HCT116 (cell line): ENCODE data around the gene RYR2.

ENCODE experiments used
- CTCF ChIP-seq, 3 experiments: fragments of 200-600 bp in 1 of 3; sonication (generic) in 1 of 3; IDR thresholded peaks in 2 of 3; conservative IDR thresholded peaks in 1 of 3; 2 replicates each; pipeline ENCODE4 v1.5.1; 2012 to 2017; ENCODE audit warnings: low read depth in 2 of 3, low read length in 2 of 3, antibody characterized with exemption in 1 of 3, borderline replicate concordance in 1 of 3, control low read depth in 1 of 3, mild to moderate bottlenecking in 1 of 3, mixed read lengths in 1 of 3, mixed run types in 1 of 3, moderate library complexity in 1 of 3; ENCODE audit not compliant: insufficient read depth in 1 of 3
- EZH2 ChIP-seq: fragments of 200-600 bp; sonication (generic); IDR thresholded peaks from 2 replicates; pipeline ENCODE4 v1.6.1; 2017; ENCODE audit warnings: antibody characterized with exemption, mixed run types
- POLR2A ChIP-seq: IDR thresholded peaks from 2 replicates; pipeline ENCODE4 v1.7.0; 2011; ENCODE audit warnings: borderline replicate concordance; ENCODE audit not compliant: insufficient read depth, insufficient read length; ENCODE audit errors: extremely low read depth
- POLR2AphosphoS5 ChIP-seq: IDR thresholded peaks from 2 replicates; pipeline ENCODE4 v1.6.1; 2011; ENCODE audit warnings: mild to moderate bottlenecking, low read depth, low read length, moderate library complexity
- RAD21 ChIP-seq: IDR thresholded peaks from 2 replicates; pipeline ENCODE4 v1.6.1; 2012; ENCODE audit warnings: low read depth, mild to moderate bottlenecking
- TCF7L2 ChIP-seq: IDR thresholded peaks from 2 replicates; pipeline ENCODE4 v1.7.0; 2011; ENCODE audit warnings: borderline replicate concordance, inconsistent platforms; ENCODE audit not compliant: insufficient read depth, insufficient read length; ENCODE audit errors: extremely low read depth
- TF ChIP-seq, protein P1 (sequence below): IDR thresholded peaks from 2 replicates; pipeline ENCODE4 v1.6.1; 2012; ENCODE audit warnings: low read depth
- TF ChIP-seq, protein P2 (sequence below): IDR thresholded peaks from 2 replicates; pipeline ENCODE4 v1.6.1; 2011; ENCODE audit warnings: mild to moderate bottlenecking, low read length, moderate library complexity; ENCODE audit not compliant: insufficient replicate concordance; ENCODE audit errors: extremely low read depth

DNA sequence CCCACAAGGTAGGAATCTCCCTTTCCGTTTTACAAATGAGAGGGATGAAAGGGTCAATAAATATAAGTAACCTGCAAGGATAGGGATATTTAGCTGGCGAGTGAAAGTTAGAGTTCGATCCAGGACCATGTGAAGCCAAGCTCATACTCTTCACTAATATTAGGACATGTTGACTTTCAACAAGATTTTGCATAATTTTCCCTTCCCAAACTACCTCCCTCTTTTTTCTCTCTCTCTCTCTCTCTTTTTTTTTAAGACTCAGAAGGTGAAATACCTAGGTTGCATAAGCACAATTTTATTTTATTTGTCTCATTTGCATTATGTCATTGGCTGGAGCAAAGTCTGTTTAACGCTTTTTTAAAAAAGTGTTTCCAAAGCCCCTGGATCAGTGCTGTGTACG is 29.6 kb upstream of the RYR2 start:
- no peak for TF ChIP-seq CTCF (IDR thresholded peaks at IDR 0.05 in 2 of 3, conservative IDR thresholded peaks at IDR 0.05 in 1 of 3; ENCODE audit: borderline replicate concordance in 1 of 3, insufficient read depth in 1 of 3, low read depth in 2 of 3, low read length in 2 of 3)
- no peak for TF ChIP-seq POLR2A
- TF ChIP-seq TCF7L2 = no peak
- TF ChIP-seq RAD21 = no peak
- TF ChIP-seq, protein P1, sequence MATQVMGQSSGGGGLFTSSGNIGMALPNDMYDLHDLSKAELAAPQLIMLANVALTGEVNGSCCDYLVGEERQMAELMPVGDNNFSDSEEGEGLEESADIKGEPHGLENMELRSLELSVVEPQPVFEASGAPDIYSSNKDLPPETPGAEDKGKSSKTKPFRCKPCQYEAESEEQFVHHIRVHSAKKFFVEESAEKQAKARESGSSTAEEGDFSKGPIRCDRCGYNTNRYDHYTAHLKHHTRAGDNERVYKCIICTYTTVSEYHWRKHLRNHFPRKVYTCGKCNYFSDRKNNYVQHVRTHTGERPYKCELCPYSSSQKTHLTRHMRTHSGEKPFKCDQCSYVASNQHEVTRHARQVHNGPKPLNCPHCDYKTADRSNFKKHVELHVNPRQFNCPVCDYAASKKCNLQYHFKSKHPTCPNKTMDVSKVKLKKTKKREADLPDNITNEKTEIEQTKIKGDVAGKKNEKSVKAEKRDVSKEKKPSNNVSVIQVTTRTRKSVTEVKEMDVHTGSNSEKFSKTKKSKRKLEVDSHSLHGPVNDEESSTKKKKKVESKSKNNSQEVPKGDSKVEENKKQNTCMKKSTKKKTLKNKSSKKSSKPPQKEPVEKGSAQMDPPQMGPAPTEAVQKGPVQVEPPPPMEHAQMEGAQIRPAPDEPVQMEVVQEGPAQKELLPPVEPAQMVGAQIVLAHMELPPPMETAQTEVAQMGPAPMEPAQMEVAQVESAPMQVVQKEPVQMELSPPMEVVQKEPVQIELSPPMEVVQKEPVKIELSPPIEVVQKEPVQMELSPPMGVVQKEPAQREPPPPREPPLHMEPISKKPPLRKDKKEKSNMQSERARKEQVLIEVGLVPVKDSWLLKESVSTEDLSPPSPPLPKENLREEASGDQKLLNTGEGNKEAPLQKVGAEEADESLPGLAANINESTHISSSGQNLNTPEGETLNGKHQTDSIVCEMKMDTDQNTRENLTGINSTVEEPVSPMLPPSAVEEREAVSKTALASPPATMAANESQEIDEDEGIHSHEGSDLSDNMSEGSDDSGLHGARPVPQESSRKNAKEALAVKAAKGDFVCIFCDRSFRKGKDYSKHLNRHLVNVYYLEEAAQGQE = no peak
- TF ChIP-seq POLR2AphosphoS5 = no peak
- TF ChIP-seq, protein P2, sequence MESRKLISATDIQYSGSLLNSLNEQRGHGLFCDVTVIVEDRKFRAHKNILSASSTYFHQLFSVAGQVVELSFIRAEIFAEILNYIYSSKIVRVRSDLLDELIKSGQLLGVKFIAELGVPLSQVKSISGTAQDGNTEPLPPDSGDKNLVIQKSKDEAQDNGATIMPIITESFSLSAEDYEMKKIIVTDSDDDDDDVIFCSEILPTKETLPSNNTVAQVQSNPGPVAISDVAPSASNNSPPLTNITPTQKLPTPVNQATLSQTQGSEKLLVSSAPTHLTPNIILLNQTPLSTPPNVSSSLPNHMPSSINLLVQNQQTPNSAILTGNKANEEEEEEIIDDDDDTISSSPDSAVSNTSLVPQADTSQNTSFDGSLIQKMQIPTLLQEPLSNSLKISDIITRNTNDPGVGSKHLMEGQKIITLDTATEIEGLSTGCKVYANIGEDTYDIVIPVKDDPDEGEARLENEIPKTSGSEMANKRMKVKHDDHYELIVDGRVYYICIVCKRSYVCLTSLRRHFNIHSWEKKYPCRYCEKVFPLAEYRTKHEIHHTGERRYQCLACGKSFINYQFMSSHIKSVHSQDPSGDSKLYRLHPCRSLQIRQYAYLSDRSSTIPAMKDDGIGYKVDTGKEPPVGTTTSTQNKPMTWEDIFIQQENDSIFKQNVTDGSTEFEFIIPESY = no peak
- TF ChIP-seq EZH2 = no peak
